Measurements from ENCODE around the gene VARS1. TPM values are rescaled to one million over a fixed set of nuclear protein-coding genes. Genes with fewer than 3 reads are reported as not detected.

The VARS1 gene
- total and polyA plus RNA-seq, 2 of the 8 experiments (the other 6 are each of a cell fraction or from before 2014, with no cell fraction given) = 53.5 to 162 TPM

- TF ChIP-seq CTCF (IDR thresholded peaks at IDR 0.05; ENCODE audit: control extremely low read depth in 1 of 3, insufficient read depth in 1 of 3, low read depth in 1 of 3, low read length in 3 of 3) (peak in 2 of 3 experiments; percentile 85 to 95; a peak in 3 of 4 replicates), RNF2 (IDR thresholded peaks at IDR 0.05; ENCODE audit: borderline replicate concordance, low read depth, low read length, missing control alignments, poor library complexity, severe bottlenecking) (no peak), YY1 (IDR thresholded peaks at IDR 0.05; ENCODE audit: low read depth, low read length) (0 out of 2 replicates have a peak, but pooled peaks have one; percentile 45), KDM5A (IDR thresholded peaks at IDR 0.05; ENCODE audit: low read length) (no peak)
These were observed 25.7 kb downstream of the VARS1 start (continued) for GRCh38 chr6:31769684-31770371.
